Eye (tissue), 1 donor: Measurements from ENCODE around the gene NCAM1.
"Not testable (repeated sequence)": the region's sequence is repeated elsewhere in the genome, so short reads cannot be mapped to it uniquely, and the experiment has no call there.

ENCODE experiments used
- DNase-seq: peaks from one replicate; pipeline ENCODE4 v3.0.0-alpha.2; 2015

The NCAM1 gene

GRCh38 chr11:113022262-113022661 lies 61.0 kb downstream of the NCAM1 start:
- no peak for DNase-seq

GRCh38 chr11:113023228-113023627 lies 62.0 kb downstream of the NCAM1 start:
- DNase-seq, result no peak

- no peak for DNase-seq
Measured at GRCh38 chr11:113023986-113024385, 62.8 kb downstream of the NCAM1 start.

GRCh38 chr11:113026778-113027177 lies 65.6 kb downstream of the NCAM1 start:
- DNase-seq, result no peak

- no peak for DNase-seq
Measured at GRCh38 chr11:113034576-113034975, 73.4 kb downstream of the NCAM1 start.

GRCh38 chr11:113035708-113036107 lies 74.5 kb downstream of the NCAM1 start:
- no peak for DNase-seq

- DNase-seq, result no peak
Measured at GRCh38 chr11:113043698-113044097, 82.5 kb downstream of the NCAM1 start.

- no peak for DNase-seq
Measured at GRCh38 chr11:113045146-113045545, 83.9 kb downstream of the NCAM1 start.

GRCh38 chr11:113046866-113047265 lies 85.6 kb downstream of the NCAM1 start:
- DNase-seq, result no peak

- DNase-seq, result no peak
Measured at GRCh38 chr11:113048820-113049768, 87.9 kb downstream of the NCAM1 start.

GRCh38 chr11:113053042-113053441 lies 91.8 kb downstream of the NCAM1 start:
- not testable (repeated sequence) for DNase-seq

- no peak for DNase-seq
Measured at GRCh38 chr11:113057038-113057437, 95.8 kb downstream of the NCAM1 start.

- no peak for DNase-seq
Measured at GRCh38 chr11:113059548-113059947, 98.3 kb downstream of the NCAM1 start.

- no peak for DNase-seq
Measured at GRCh38 chr11:113065330-113065729, 104.1 kb downstream of the NCAM1 start.

GRCh38 chr11:113072237-113072858 lies 111.1 kb downstream of the NCAM1 start:
- DNase-seq, result no peak

GRCh38 chr11:113073290-113073953 lies 112.2 kb downstream of the NCAM1 start:
- no peak for DNase-seq

GRCh38 chr11:113075586-113076095 lies 114.4 kb downstream of the NCAM1 start:
- DNase-seq, result no peak

GRCh38 chr11:113077379-113077778 lies 116.2 kb downstream of the NCAM1 start:
- DNase-seq, result no peak

- DNase-seq, result no peak
Measured at GRCh38 chr11:113082341-113082955, 121.2 kb downstream of the NCAM1 start.

GRCh38 chr11:113083571-113083970 lies 122.4 kb downstream of the NCAM1 start:
- DNase-seq, result no peak

GRCh38 chr11:113084297-113084696 lies 123.1 kb downstream of the NCAM1 start:
- DNase-seq, result no peak

- DNase-seq, result no peak
Measured at GRCh38 chr11:113085446-113085845, 124.2 kb downstream of the NCAM1 start.

- DNase-seq, result no peak
Measured at GRCh38 chr11:113087706-113088105, 126.5 kb downstream of the NCAM1 start.
